NCI-H2171 (cell line): ENCODE results near the gene IFNE.
A peak's percentile ranks its signal among the peaks of the same experiment; 100 is the strongest.
"Not testable (repeated sequence)": the region's sequence is repeated elsewhere in the genome, so short reads cannot be mapped to it uniquely, and the experiment has no call there.

Source experiments
- DNase-seq: peaks from one replicate; lab custom pipeline; 2025; lab: John Stamatoyannopoulos, UW

Gene IFNE

DNA sequence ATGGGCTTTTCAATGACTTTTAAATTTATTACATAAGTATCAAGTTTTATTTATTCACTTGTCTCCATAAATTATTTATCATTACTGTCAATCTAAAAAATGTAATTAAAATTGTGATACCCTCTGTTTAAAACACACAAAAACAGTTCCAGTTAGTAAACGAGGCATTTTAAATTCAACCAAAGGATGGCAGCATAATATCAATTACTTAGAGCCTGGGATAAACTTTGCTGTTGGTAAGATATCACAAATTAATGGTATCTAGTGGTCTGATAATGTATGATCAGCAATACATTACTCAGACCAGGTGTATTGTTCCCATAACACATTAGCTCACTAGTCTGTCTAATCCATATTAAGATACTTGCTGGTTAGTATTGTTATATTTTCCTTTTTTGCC lies 9.6 kb upstream of the IFNE start:
- no peak for DNase-seq

DNA sequence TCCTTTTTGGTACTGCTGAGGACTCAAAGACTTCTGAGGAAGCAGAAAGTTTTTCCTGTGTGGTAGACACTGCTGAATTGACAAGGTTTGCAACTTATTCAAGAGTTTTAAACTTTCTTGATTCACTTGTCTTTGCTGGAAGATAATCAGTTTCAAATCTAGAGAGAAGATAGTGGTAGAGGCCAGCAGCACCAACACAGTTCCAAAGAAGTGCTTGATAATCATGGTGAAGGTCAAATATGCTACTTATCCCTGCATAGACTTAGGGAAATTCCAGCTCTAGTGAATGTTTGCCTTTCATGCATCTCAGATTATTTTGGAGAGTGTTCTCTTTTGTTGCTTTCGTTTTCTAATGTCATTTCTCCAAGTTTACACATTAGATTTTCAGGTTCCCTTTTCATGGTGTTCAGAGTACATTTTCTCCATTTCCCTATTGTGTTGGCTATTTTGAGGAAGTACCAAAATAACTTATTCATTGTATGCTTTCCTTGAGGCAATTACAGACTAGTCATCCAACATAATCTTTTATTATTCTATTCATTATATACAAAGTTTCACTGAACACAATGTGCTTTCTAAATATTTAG lies 550 bp downstream of the IFNE start:
- no peak for DNase-seq

DNA sequence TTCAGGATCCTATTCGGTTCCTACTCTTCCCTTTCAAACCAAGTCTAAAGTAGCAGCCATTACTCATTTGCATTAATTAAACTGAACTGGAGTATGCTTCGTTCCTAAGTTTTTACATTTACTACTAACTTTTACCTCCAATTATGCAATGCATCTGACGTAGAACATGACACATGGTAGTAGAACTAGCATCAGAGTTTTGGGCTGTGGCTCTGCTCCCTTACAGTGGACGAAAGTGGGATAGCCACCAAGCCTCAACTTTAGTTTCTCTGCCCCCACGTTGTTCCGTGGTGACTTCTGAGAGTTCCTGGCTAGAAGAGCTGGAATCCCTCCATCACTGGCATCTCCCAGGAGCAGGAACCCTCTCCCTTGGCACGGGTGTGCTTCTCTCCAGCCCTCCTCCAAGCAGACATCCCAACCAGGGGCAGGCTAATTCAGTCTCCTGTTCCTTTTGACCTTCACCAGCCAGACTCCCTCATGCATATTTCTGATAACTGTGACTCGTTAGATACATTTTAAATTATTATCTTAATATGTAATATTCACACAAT lies 2.9 kb downstream of the IFNE start:
- no peak for DNase-seq

DNA sequence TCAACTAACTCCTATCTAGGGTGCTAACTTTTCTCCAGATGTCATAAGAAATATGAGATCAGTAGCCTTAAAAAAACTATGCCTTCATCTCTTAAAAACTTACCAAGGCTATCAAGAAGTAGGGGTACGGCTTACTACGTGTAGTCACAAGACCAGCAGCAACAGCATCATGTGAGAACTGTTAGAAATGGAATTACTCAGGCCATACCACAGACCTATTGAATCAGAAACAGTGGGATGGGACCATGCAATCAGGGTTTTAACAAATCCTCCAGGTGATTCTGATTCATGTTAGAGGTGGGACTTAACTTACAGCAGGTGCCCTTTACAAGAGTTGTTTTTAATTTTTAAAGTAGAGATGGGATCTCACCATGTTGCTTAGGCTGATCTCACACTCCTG lies 4.6 kb downstream of the IFNE start:
- no peak for DNase-seq

DNA sequence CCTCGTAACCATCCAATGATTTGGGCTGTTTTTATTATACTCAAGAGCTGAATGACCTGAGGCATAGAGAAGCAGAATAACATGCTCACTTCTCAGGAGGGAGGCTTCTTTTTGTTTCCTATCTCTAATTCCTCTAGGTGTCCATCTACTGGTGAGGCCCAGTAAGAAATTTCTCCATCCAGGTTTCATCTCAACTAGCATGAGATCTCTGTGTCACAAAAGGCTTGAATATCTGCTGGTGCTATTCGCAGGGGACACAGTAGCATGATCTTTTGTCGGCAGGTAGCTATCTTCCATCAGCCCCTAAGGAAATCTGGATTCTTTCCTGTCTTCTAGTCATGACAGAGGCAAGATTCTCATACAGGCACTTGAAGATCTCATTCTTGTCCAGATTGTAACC lies 8.9 kb downstream of the IFNE start:
- DNase-seq: no peak

DNA sequence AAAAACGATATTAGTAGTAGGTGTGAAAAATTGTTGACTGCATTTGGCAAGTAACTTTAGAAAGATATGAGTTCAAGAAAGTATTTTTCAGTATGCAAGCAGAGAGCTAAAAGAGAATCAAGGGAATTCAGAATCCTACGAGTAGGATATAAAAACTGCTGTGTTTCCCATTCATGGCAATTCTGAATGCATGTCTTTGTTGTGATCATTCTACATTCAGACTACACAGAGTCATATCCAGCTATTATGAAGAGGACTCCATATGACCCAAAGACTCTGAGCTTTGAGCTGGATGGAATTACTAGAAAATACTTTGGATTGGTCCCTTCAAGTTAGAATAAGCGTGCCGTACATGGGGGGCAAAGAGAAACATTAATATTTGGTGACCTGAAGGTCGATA lies 12.0 kb downstream of the IFNE start:
- no peak for DNase-seq

DNA sequence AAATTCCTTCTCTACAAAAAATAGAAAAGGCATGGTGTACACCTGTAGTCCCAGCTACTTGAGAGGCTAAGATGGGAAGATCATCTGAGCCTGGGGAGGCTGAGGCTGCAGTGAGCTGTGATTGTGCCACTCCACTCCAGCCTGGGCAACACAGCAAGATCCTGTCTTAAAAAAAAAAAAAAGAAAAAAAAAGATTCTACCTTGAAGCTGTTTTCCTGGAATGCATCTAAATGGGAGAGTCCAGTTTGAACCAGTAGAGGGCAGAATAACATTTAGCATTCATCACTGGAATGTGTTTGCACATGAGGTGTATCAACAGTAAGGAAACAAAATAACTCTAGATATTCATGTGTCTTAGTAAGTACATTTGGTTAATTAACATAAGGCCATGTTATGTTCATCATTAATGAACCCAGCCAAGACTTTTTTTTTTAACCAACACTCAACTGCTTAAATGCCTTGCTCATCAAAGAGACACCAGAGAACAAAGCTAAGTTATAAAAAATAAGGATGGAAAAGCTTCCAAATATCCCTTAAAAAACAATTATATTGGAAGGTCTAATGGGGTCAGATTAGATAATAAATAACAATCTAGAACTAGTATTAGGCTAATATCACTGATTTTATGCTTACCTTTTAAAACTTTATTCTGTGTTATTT lies 16.1 kb downstream of the IFNE start:
- DNase-seq: no peak

DNA sequence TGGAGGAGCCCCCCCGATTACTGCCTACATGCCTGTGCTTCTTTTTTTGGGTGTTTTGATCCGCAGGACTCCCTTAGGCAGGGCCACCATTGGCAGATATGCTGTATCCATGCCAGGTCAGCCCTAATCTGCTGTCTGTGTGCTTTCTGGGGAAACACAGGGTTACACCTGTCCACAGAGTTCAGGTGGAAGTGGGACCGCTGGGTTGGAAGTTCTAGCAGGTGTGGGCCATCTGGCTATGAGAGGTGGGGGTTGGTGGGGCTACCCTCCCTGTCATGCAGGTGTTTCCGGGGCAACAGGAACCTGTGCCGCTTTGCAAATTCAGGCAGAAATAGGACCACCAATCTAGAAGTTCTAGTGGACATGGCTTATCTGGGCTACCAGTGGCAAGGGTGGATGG lies 17.0 kb downstream of the IFNE start:
- DNase-seq: no peak

DNA sequence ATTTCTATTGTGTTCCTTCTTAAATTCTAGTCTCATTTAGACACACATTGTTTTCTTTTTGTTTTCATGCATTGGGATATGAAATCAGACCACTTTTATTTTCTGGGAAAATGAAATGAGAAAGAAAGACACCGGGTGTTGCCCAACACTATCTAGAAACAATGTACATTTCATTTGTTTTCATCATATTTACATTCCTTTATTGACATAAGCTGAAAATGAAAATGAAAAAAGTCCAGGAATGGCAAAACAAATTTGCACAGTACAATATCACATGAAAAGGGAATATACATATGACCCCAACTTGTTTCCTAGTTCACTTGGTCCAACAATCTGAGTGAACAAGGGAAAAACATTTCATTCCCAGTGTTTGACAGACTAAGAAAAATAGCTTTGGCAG lies 20.7 kb downstream of the IFNE start:
- no peak for DNase-seq

DNA sequence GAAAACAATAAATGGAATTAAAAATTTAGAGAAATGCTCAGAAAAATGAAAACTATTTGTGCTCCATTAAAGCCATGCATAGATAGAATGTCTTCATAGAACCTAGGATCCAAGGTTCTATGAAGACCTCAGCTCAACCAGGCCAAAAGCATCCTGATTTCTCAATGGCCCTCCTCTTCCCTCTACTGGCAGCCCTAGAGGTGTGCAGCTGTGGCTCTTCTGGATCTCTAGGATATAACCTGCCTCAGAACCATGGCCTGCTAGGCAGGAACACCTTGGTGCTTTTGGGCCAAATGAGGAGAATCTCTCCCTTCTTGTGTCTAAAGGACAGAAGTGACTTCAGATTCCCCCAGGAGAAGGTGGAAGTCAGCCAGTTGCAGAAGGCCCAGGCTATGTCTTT lies 26.8 kb downstream of the IFNE start:
- no peak for DNase-seq

DNA sequence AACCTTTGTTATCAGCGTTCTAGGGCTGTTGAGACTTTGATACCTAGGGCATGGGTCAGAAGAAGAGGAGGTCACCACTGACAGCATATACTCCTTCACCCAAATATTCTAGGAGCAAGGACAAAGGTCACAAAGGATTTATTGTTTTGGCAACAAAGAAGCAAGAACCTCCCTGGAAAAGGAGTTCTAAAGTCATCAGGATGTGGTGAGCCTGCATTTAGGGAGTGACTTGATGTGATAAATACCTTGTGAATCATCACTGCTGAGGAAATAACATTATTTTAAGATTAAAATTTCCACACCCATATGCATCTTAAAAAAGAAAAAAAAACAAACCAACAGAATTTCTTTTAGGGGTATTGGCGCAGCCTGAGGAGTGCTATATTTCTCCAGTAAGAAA lies 28.0 kb downstream of the IFNE start:
- no peak for DNase-seq

DNA sequence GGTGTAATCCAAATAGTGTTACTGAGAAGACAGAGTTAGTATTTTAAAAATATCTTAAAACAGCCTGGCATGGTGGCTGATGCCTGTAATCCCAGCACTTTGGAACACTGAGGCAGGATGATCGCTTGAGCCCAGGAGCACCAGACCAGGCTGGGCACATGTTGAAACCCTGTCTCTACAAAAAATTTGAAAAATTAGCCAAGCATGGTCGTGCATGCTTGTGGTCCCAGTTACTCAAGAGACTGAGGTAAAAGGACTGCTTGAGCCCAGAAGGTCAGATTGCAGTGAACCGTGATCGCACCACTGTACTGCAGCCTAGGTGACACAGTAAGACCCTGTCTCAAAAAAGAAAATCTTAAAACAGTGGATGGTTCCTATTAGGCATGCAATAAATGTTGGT lies 29.4 kb downstream of the IFNE start:
- DNase-seq: no peak

DNA sequence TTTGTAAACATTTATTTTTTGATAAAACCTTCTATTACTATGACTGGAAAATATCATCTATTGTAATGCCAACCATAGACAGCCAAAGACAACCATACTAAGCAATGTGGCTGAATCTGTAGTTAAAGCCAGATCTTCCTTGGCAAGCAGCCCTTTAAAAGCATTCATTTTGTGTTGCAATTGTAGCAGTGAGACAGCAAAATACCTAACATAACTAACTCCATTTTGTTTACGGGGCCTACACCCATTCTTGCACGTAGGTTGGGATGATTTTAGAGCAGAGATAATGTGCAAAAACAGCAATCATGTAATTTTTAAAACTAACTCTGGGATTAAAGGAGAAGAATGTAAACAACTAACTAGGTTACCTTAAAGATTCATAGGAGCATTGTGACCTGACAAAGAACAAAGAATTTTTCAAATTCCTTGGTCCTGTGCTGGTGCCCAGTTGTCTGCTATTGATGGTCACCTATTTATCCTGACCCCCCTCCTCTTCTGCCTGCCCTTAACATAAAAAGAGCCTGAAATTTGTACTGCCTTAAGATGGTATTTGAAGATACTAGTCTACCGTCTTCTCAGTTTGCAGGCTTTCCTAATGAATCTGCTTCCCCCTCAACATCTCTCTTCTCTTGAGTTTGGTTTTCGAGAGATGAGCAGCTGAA lies 31.2 kb downstream of the IFNE start:
- no peak for DNase-seq

DNA sequence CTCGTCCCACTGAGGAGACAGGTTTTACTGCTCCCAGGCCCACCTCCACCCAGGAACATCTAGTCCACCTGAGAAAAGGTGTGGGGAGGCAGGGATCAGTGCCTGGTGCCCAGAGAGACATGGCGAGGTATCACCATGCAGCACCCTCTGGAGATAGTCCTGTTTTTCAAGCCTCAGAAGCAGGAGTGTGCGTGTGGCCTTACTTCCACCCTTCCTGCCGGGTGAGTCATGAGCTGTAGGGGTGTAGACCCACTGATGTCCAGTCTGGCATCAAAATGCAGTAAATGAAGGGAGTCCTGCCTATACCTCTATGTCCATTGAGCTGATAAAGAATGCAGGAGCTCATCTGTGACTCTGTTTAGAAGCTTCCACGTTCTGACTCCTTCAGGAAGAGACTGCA lies 32.8 kb downstream of the IFNE start:
- DNase-seq: not testable (repeated sequence)

DNA sequence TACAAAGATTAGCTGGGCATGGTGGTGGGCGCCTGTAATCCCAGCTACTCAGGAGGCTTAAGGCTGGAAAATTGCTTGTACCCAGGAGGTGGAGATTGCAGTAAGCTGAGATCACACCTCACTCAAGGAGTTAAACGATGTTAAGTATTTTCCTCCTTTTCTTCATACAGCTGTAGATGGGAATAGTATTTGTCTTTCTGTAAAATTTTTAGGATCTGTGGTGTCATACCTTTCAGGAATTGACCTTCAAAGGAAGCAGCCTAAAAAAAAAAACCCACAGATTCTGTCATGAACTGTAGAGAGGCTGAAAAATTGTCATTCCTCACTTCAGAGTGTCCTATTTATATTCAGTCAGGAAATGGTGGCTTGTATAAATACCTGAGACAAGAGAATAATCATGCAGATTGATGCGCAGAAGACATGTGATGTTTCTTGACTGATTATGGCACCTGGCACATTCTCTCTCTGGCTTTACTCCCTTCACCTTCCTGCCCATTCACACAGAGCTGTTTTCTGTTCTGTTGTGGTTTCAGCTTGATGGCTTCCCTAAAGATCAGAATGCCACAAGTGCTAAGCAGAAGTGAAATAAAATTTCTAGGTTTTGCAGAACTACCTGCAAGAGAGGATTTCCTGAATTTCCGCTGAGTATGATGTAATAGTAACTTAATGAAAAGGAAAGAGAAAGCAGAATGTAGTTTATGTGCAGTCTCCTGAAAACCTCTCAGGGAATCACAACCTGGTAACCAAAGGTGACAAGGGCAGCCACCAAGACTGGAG lies 38.1 kb downstream of the IFNE start:
- no peak for DNase-seq

DNA sequence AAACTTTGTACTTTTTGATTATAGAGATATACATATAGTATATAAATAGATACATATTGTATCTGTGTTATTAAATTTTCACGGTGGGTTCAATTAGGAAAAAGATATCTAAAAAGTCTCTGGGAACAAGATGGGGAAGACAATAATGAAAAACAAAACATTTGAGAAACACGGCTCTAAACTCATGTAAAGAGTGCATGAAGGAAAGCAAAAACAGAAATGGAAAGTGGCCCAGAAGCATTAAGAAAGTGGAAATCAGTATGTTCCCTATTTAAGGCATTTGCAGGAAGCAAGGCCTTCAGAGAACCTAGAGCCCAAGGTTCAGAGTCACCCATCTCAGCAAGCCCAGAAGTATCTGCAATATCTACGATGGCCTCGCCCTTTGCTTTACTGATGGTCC lies 42.0 kb downstream of the IFNE start, which contains the start of gene IFNA1:
TSS of gene IFNA1 (plus strand) at position 301 of the 400 bp plus-strand sequence. CDS start at position 370, 69 bp downstream.
- DNase-seq: no peak

DNA sequence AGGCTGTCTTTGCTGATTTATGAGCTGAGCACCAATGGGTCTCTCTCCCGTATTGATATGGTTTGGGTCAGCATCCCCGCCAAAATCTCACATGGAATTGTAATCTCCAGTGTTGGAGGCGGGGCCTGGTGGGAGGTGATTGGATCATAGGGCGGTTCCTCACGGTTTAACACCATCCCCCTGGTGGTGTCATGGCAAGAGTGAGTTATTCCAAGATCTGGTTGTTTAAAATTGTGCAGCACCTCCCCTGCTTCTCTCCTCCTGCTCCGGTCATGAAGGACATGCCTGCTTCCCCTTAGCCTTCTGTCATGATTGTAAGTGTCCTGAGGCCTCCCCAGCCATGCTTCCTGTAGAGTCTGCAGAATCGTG lies 47.1 kb downstream of the IFNE start:
- DNase-seq: not testable (repeated sequence)

DNA sequence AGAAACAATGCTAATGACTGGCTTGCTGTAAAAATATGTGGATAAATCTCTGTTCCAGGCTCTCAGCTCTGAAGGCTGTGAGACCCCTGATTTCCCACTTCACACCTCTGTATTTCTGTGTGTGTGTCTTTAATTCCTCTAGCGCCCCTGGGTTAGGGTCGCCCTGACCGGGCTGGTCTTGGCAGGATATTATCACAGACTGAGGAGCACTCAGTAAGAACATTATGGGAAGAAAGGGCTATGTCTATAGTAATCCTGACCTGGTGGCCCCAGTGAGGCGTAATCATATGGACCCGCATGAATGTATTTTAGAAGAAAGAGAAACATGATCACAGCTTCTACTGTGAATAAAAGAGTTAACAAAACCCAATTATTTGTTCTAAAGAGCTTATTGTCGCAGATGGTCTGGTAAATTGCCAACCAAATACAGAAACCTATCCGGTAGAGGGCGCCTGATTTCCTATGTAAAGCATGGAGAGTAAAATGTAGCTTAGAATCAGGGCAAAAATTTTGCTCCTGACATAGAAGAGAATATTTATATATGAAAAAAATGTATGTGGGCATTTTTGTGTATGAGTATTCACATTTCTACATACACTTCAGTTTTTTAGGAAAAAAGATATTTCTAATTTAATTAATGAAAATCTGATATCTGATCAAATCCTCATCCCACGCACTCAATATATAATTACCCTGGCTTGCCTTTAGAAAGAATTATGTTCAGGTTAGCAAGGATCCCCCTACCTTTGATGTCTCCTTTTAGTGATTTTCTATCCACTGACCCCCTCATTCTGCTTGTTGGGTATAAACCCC lies 47.7 kb downstream of the IFNE start:
- DNase-seq: peak; percentile 27

DNA sequence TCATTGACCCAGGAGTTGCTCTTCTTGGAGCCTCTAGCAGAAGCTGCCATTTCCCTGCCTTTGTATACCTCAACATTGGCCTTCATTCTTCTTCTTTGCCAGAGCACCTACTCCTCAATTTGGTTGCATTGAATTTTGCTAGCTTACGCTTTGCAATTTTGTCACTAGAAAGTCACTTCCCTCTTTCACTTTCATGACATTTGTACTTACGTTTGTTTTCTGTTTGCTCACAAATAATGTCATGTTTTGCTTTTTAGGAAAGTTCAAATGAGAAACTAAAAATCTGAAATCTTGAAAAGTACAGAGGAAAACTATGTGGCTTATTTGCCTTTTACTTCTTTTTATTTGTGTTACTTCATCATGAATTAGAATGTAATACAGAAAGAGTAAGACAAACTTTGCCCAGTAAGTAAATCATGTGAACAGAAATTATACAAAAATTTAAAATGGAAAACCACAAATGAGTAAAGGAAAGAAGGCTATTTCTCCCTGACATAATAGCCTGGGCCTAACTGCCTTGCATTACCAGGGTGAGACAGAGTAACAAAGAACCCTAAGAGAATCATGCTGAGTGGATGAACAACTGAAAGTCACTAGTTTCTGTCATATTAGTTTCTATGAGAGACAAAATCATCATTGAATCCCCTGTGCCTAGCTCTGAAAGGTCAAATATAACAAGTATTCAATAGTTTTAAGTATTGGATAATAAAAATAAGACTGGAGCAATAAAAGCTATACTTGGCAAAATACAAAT lies 49.3 kb downstream of the IFNE start:
- no peak for DNase-seq
